Measurements from ENCODE around the gene SSRP1.
A peak's percentile ranks its signal among the peaks of the same experiment; 100 is the strongest.
"Not testable (repeated sequence)": the region's sequence is repeated elsewhere in the genome, so short reads cannot be mapped to it uniquely, and the experiment has no call there.

The SSRP1 gene

DNA sequence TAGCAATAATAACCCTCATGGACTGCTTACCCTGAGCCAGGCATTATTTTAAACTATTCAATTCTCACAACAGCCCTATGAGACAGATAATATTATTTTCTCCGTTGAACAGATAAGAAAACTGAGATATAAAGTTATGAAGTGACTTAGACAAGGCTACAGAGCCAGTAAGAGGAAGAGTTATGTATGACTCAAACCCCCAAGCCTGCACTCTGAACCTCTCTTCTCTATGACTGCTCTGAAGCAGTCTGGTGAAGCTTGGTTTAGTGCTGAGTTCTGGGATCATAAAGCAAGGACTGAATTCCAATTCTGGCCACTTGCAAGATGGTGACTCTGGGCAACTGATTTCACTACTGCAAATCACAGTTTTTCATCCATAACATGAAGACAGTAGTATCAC, 45.4 kb downstream of the SSRP1 start:
- DNase-seq (ENCODE audit: low read depth, low spot score): no peak
- TF ChIP-seq YY1 (IDR thresholded peaks at IDR 0.05; ENCODE audit: insufficient read depth, insufficient read length): no peak
- TF ChIP-seq ZNF274 (IDR thresholded peaks at IDR 0.05; ENCODE audit: low read depth, low read length): no peak
- TF ChIP-seq SUZ12 (IDR thresholded peaks at IDR 0.05; ENCODE audit: extremely low read depth, insufficient read depth, insufficient read length): no peak
- no peak overlapping the region for H3K9ac ChIP-seq (ENCODE audit: insufficient read length, low read depth)
- H3K4me1 ChIP-seq (ENCODE audit: insufficient read depth, insufficient read length): peaks cover 15% of the 10 kb centered on the region
- no peaks in the 10 kb centered on the region for H3K27me3 ChIP-seq (ENCODE audit: insufficient read depth, insufficient read length)
- no peak overlapping the region for H3K4me3 ChIP-seq (ENCODE audit: insufficient read length, low read depth)
- no peaks in the 10 kb centered on the region for H3K9me3 ChIP-seq (ENCODE audit: insufficient read depth, low read length)
- H3K36me3 ChIP-seq (ENCODE audit: insufficient read depth, insufficient read length, low read length): no peaks in the 10 kb centered on the region

DNA sequence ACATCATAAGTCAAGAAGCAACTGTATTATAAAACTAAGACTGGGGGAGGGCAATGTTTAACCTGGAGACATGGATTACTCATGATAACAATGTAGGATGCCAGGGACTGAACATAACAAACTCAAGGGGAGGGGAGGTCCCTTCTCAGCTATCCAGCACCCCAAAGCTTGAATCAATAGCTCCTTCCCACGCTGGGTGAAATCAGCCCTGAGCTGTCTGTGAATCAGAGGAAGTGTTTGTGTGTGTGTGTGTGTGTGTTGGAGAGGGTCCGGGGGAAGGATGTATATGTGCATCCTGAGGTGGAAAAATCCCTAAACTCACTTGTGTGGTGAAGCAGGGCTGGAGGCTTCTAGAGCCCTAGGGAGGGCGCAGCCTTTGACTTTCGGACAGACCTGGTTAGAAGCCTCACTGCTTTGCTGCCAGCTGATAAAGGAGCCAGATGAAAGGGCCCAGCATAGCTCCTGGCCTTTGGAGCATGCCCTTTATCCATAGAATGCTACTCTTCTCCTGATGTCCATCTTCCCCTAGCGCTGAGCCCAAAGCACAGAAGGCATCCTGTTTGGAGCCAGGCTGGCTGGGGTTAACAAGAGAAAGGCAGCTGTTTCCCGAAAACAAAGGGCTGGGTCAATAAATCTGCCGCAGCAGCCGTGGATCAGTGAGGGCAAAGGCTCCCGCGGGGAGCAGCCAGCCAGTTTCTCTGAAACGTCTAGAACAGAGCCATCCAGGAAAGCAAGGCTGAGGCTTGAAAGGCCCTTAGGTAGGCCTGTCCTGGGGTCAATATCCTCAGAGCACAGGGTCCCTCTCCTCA, 46.7 kb downstream of the SSRP1 start:
- no peak overlapping the region for H3K4me3 ChIP-seq (ENCODE audit: insufficient read length, low read depth)
- DNase-seq (ENCODE audit: low read depth, low spot score): no peak
- no peak for TF ChIP-seq YY1 (IDR thresholded peaks at IDR 0.05; ENCODE audit: insufficient read depth, insufficient read length)
- no peak for TF ChIP-seq SUZ12 (IDR thresholded peaks at IDR 0.05; ENCODE audit: extremely low read depth, insufficient read depth, insufficient read length)
- TF ChIP-seq ZNF274 (IDR thresholded peaks at IDR 0.05; ENCODE audit: low read depth, low read length): no peak

DNA sequence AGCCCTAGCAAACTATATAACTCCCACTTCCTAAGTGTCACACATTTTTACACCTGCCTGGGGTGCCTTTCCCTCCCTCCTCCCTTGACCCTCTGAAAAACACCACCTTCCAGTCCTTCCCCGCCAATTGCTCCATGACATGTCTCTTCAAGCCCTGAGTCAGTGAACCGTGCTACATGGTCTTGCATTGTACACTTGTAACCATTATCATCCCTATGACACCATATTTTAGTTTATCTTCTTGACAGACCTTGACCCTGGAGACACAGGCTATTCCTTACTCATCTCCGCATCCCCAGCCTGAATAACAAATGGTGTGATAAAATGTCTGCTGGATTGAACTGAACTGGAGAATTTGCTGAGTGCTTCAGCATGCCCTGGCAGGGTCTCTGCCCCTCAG, 47.8 kb downstream of the SSRP1 start:
- Histone ChIP-seq H3K4me3 (ENCODE audit: insufficient read length, low read depth) (no peak overlapping the region), H3K36me3 (ENCODE audit: insufficient read depth, insufficient read length, low read length) (no peaks in the 10 kb centered on the region), H3K4me1 (ENCODE audit: insufficient read depth, insufficient read length) (peaks cover 20% of the 10 kb centered on the region), H3K27me3 (ENCODE audit: insufficient read depth, insufficient read length) (no peaks in the 10 kb centered on the region), H3K9ac (ENCODE audit: insufficient read length, low read depth) (no peak overlapping the region), H3K9me3 (ENCODE audit: insufficient read depth, low read length) (no peaks in the 10 kb centered on the region)
- no peak for TF ChIP-seq YY1 (IDR thresholded peaks at IDR 0.05; ENCODE audit: insufficient read depth, insufficient read length)
- no peak for TF ChIP-seq ZNF274 (IDR thresholded peaks at IDR 0.05; ENCODE audit: low read depth, low read length)
- no peak for TF ChIP-seq SUZ12 (IDR thresholded peaks at IDR 0.05; ENCODE audit: extremely low read depth, insufficient read depth, insufficient read length)
- DNase-seq (ENCODE audit: low read depth, low spot score): no peak

More for the DNA sequence above, 46.7 kb downstream of the SSRP1 start:
- Histone ChIP-seq H3K27me3 (ENCODE audit: insufficient read depth, insufficient read length) (no peaks in the 10 kb centered on the region), H3K4me1 (ENCODE audit: insufficient read depth, insufficient read length) (peaks cover 18% of the 10 kb centered on the region), H3K36me3 (ENCODE audit: insufficient read depth, insufficient read length, low read length) (no peaks in the 10 kb centered on the region), H3K9ac (ENCODE audit: insufficient read length, low read depth) (peak overlapping the region; percentile 33), H3K9me3 (ENCODE audit: insufficient read depth, low read length) (no peaks in the 10 kb centered on the region)

DNA sequence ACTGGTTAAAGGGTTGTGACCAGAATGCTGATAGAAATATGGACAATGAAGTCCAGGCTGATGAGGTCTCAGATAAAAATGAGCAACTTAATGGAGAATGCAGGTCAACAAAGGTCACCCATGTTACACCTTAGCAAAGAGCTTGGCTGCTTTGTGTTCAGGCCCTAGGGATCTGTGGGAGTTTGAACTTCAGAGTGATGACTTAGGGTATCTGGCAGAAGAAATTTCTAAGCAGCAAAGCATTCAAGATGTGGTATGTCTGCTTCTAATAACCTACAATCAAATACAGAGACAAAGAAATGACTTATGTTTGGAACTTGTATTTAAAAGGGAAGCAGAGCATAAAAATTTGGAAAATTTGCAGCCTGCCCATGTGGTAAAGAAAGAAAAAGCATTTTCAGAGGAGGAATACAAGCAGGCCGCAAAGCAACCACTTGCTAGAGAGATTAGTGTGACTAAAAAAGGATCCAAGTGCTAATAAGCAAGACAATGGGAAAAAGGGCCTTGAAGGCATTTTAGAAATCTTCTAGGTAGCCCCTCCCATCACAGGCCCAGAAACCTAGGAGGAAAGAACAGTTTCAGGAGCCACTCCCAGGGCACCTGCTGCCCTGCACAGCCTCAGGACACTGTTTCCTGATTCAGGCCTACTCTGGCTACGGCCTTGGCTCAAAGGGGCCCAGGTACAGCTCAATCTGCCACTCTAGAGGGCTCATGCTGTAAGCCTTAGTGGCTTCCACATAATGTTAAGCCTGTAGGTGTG, 52.3 kb downstream of the SSRP1 start:
- Histone ChIP-seq H3K36me3 (ENCODE audit: insufficient read depth, insufficient read length, low read length) (no peaks in the 10 kb centered on the region), H3K27me3 (ENCODE audit: insufficient read depth, insufficient read length) (no peaks in the 10 kb centered on the region), H3K4me3 (ENCODE audit: insufficient read length, low read depth) (no peak overlapping the region), H3K4me1 (ENCODE audit: insufficient read depth, insufficient read length) (peaks cover 9% of the 10 kb centered on the region), H3K9ac (ENCODE audit: insufficient read length, low read depth) (no peak overlapping the region), H3K9me3 (ENCODE audit: insufficient read depth, low read length) (peaks cover 13% of the 10 kb centered on the region; the same call in 1 of the 2 replicates)
- TF ChIP-seq SUZ12 (IDR thresholded peaks at IDR 0.05; ENCODE audit: extremely low read depth, insufficient read depth, insufficient read length) (no peak), ZNF274 (IDR thresholded peaks at IDR 0.05; ENCODE audit: low read depth, low read length) (no peak), YY1 (IDR thresholded peaks at IDR 0.05; ENCODE audit: insufficient read depth, insufficient read length) (no peak)
- DNase-seq (ENCODE audit: low read depth, low spot score): peak; percentile 80

DNA sequence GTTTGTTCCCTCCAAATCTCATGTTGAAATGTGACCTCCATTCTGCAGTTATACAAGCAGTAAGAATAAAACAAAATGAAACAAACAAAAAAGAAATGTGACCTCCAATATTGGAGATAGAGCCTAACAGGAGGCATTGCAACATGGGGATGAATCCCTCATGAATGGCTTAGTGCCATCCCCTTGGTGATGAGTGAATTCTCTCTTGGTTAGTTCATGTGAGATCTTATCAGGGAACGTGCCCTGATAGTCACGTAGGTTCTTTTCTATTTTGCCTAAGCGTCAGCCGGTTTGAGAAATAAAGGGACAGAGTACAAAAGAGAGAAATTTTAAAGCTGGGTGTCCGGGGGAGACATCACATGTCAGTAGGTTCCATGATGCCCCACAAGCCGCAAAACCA, 54.1 kb downstream of the SSRP1 start:
- H3K36me3 ChIP-seq (ENCODE audit: insufficient read depth, insufficient read length, low read length); H3K4me3 ChIP-seq (ENCODE audit: insufficient read length, low read depth); DNase-seq (ENCODE audit: low read depth, low spot score); H3K9ac ChIP-seq (ENCODE audit: insufficient read length, low read depth); H3K4me1 ChIP-seq (ENCODE audit: insufficient read depth, insufficient read length): not testable (repeated sequence)
- H3K27me3 ChIP-seq (ENCODE audit: insufficient read depth, insufficient read length): peaks cover 10% of the 10 kb centered on the region
- peaks cover 13% of the 10 kb centered on the region; the same call in 1 of the 2 replicates for H3K9me3 ChIP-seq (ENCODE audit: insufficient read depth, low read length)

DNA sequence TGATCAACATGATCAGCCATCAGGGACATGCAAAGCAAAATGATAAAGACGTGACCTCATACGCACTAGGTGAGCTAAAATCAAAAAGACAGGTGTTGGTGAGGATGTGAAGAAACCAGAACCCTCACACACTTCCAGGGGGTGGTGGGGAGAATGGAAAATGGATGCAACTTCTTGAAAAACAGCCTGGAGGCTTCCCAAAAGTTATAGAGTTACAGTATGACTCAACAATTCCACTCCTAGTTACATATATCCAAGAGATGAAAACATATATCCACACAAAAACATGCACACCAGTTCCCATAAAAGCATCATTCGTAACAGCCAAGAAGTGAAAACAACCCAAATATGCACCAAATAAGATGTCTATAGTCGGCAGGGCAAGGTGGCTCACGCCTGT, 56.6 kb downstream of the SSRP1 start:
- Histone ChIP-seq H3K36me3 (ENCODE audit: insufficient read depth, insufficient read length, low read length) (no peaks in the 10 kb centered on the region), H3K27me3 (ENCODE audit: insufficient read depth, insufficient read length) (peaks cover 10% of the 10 kb centered on the region), H3K4me3 (ENCODE audit: insufficient read length, low read depth) (no peak overlapping the region), H3K4me1 (ENCODE audit: insufficient read depth, insufficient read length) (peaks cover 4% of the 10 kb centered on the region), H3K9ac (ENCODE audit: insufficient read length, low read depth) (no peak overlapping the region), H3K9me3 (ENCODE audit: insufficient read depth, low read length) (peaks cover 14% of the 10 kb centered on the region; the same call in 1 of the 2 replicates)
- TF ChIP-seq YY1 (IDR thresholded peaks at IDR 0.05; ENCODE audit: insufficient read depth, insufficient read length) (no peak), SUZ12 (IDR thresholded peaks at IDR 0.05; ENCODE audit: extremely low read depth, insufficient read depth, insufficient read length) (no peak), ZNF274 (IDR thresholded peaks at IDR 0.05; ENCODE audit: low read depth, low read length) (no peak)
- DNase-seq (ENCODE audit: low read depth, low spot score): no peak

DNA sequence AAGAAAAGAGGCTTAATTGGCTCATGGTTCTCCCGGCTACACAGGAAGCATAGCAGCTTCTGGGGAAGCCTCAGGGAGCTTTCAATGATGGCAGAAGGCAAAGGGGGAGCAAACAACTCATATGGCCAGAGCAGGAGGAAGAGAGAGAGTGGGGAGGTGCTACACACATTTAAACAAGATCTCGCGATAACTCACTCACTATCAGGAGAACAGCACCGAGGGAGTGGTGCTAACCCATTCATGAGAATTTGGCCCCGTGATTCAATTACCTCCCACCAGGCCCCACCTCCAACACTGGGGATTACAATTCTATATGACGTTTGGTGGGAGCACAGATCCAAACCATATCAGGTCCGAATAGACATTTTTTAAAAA, 57.0 kb downstream of the SSRP1 start:
- H3K4me3 ChIP-seq (ENCODE audit: insufficient read length, low read depth): no peak overlapping the region
- peaks cover 10% of the 10 kb centered on the region for H3K27me3 ChIP-seq (ENCODE audit: insufficient read depth, insufficient read length)
- peaks cover 18% of the 10 kb centered on the region for H3K9me3 ChIP-seq (ENCODE audit: insufficient read depth, low read length)
- DNase-seq (ENCODE audit: low read depth, low spot score): no peak
- no peaks in the 10 kb centered on the region for H3K4me1 ChIP-seq (ENCODE audit: insufficient read depth, insufficient read length)
- H3K9ac ChIP-seq (ENCODE audit: insufficient read length, low read depth): no peak overlapping the region
- no peaks in the 10 kb centered on the region for H3K36me3 ChIP-seq (ENCODE audit: insufficient read depth, insufficient read length, low read length)
- TF ChIP-seq YY1 (IDR thresholded peaks at IDR 0.05; ENCODE audit: insufficient read depth, insufficient read length) (no peak), SUZ12 (IDR thresholded peaks at IDR 0.05; ENCODE audit: extremely low read depth, insufficient read depth, insufficient read length) (no peak)
